Measurements from ENCODE around the gene PALM. TPM values are rescaled to one million over a fixed set of nuclear protein-coding genes. Genes with fewer than 3 reads are reported as not detected.

Gene PALM
- total RNA-seq, 1 donor from 2014 or later = 13.9 TPM

DNA sequence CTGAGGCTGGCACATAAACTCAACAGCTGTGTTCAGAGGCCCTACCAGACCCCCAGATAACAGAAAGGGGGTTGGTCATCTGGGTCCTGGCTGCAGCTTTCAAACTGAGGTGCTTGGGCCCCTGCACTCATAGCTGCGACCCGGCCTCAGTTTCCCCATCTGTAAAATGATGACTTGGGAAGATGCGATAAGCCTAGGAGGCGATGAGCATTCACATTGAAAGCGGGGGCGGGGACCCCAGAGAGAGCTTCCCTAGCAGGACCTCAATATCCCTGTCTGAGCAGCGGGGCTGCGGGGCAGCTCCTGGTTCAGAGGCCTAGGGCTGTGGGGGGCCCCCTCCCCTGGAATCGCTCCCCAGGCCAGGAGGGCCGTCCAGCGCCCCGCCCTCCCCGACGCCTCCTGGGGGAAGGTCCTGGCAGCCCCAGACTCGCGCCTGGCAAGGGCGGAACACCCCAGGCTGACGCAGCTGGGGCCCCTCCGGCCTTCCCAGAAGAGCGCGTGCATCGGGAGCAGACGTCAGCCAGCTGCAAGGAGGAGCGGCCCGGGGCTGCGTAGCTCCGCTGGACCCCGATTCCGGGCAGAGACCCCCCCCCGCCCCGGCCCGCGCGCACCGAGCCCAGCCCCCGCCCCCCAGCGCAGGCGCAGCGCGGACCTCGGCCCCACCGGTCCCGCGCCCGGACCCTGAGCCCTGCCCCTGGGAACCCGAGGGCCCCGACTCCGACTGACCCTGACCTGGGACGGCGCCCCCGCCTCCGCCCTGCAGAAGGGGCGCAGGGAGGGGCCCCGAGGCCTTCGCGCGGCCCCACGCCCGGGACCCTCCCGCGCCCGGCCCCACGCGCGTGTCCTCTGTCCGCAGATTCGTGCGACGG lies 29.1 kb upstream of the PALM start:
- H3K9me3 Mint-ChIP-seq = no peaks in the 10 kb centered on the region
- H3K27me3 Mint-ChIP-seq (ENCODE audit: insufficient read depth, low read depth) = peaks cover 14% of the 10 kb centered on the region
- H3K4me1 Mint-ChIP-seq = peaks cover 9% of the 10 kb centered on the region
- H3K4me3 Mint-ChIP-seq = peak overlapping the region; percentile 84
- peaks cover 44% of the 10 kb centered on the region for H3K27me3 ChIP-seq
- no peak overlapping the region for H3K27ac Mint-ChIP-seq
- H3K9me3 ChIP-seq (ENCODE audit: low read depth) = no peaks in the 10 kb centered on the region
- H3K79me2 ChIP-seq (ENCODE audit: low read depth) = no peaks in the 10 kb centered on the region
- H3K4me1 ChIP-seq = peaks cover 7% of the 10 kb centered on the region
- DNase-seq (ENCODE audit: low spot score) = peak; percentile 76
- peak overlapping the region; percentile 91 for H3K4me2 ChIP-seq
- peaks cover 26% of the 10 kb centered on the region for H4K20me1 ChIP-seq (ENCODE audit: low read depth)
- H3F3A ChIP-seq (ENCODE audit: low read depth) = peaks cover 27% of the 10 kb centered on the region
- H2AFZ ChIP-seq (replicated peaks) = no peak overlapping the region
- peak overlapping the region; percentile 93 for H3K4me3 ChIP-seq
- no peaks in the 10 kb centered on the region for H3K36me3 Mint-ChIP-seq
- no peak overlapping the region for H3K27ac ChIP-seq
- H3K36me3 ChIP-seq = no peaks in the 10 kb centered on the region
- TF ChIP-seq EZH2 (IDR thresholded peaks at IDR 0.05) (peak; percentile 35), CTCF (IDR thresholded peaks at IDR 0.05) (no peak), EZH2phosphoT487 (IDR thresholded peaks at IDR 0.05) (no peak)
- H3K9ac ChIP-seq = no peak overlapping the region

- H3K27me3 ChIP-seq = peaks cover 36% of the 10 kb centered on the region
- Mint-ChIP-seq H3K4me3 (peak overlapping the region; percentile 95), H3K4me1 (peaks cover 4% of the 10 kb centered on the region), H3K27ac (peak overlapping the region; percentile 98), H3K36me3 (no peaks in the 10 kb centered on the region), H3K27me3 (ENCODE audit: insufficient read depth, low read depth) (peaks cover 10% of the 10 kb centered on the region), H3K9me3 (no peaks in the 10 kb centered on the region)
- peaks cover 24% of the 10 kb centered on the region for H3F3A ChIP-seq (ENCODE audit: low read depth)
- H3K9me3 ChIP-seq (ENCODE audit: low read depth) = no peaks in the 10 kb centered on the region
- peaks cover 26% of the 10 kb centered on the region for H4K20me1 ChIP-seq (ENCODE audit: low read depth)
- peak overlapping the region; percentile 91 for H3K4me2 ChIP-seq
- H3K36me3 ChIP-seq = no peaks in the 10 kb centered on the region
- peak; percentile 99 for DNase-seq (ENCODE audit: low spot score)
- no peak overlapping the region for H3K9ac ChIP-seq
- H3K4me1 ChIP-seq = peaks cover 7% of the 10 kb centered on the region
- H3K79me2 ChIP-seq (ENCODE audit: low read depth) = no peaks in the 10 kb centered on the region
- H3K27ac ChIP-seq = no peak overlapping the region
- TF ChIP-seq EZH2phosphoT487 (IDR thresholded peaks at IDR 0.05) = no peak
- peak; percentile 55 for TF ChIP-seq CTCF (IDR thresholded peaks at IDR 0.05)
- peak overlapping the region; percentile 54 for H2AFZ ChIP-seq (replicated peaks)
- peak overlapping the region; percentile 93 for H3K4me3 ChIP-seq
Measured at GRCh38 chr19:680287-681028, 28.3 kb upstream of the PALM start.

DNA sequence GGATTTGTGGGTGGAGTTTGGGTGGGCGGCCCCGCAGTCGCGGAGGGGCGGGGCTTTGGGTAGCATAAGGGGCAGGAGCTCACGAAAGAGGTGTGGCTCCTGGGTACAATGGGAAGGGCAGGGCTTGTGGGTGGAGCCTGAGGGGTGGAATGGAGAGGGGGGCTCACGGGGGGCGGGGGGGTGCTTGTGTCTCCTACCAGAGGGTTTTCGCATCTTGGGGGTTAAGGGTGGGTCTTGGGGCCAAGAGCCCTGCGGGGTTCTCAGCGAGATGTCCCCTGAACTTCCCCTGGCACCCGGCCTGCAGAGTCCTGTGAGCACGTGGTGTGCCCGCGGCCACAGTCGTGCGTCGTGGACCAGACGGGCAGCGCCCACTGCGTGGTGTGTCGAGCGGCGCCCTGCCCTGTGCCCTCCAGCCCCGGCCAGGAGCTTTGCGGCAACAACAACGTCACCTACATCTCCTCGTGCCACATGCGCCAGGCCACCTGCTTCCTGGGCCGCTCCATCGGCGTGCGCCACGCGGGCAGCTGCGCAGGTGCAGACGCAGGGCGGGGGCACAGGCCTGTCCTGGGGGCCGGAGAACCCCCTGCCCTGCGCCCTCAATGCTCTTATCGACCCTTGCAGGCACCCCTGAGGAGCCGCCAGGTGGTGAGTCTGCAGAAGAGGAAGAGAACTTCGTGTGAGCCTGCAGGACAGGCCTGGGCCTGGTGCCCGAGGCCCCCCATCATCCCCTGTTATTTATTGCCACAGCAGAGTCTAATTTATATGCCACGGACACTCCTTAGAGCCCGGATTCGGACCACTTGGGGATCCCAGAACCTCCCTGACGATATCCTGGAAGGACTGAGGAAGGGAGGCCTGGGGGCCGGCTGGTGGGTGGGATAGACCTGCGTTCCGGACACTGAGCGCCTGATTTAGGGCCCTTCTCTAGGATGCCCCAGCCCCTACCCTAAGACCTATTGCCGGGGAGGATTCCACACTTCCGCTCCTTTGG lies 27.4 kb upstream of the PALM start:
- peaks cover 6% of the 10 kb centered on the region for H3K27me3 Mint-ChIP-seq (ENCODE audit: insufficient read depth, low read depth)
- Histone ChIP-seq H3K4me1 (peaks cover 7% of the 10 kb centered on the region), H3K27ac (no peak overlapping the region), H3K4me3 (peak overlapping the region; percentile 49), H3K79me2 (ENCODE audit: low read depth) (no peaks in the 10 kb centered on the region), H3F3A (ENCODE audit: low read depth) (peaks cover 19% of the 10 kb centered on the region), H3K9ac (no peak overlapping the region), H3K27me3 (peaks cover 27% of the 10 kb centered on the region), H2AFZ (replicated peaks) (no peak overlapping the region), H3K4me2 (peak overlapping the region; percentile 64), H3K36me3 (no peaks in the 10 kb centered on the region), H3K9me3 (ENCODE audit: low read depth) (no peaks in the 10 kb centered on the region), H4K20me1 (ENCODE audit: low read depth) (peaks cover 26% of the 10 kb centered on the region)
- peaks cover 6% of the 10 kb centered on the region for H3K4me1 Mint-ChIP-seq
- H3K4me3 Mint-ChIP-seq = peak overlapping the region; percentile 95
- no peaks in the 10 kb centered on the region for H3K36me3 Mint-ChIP-seq
- DNase-seq (ENCODE audit: low spot score) = peak; percentile 94
- peak overlapping the region; percentile 98 for H3K27ac Mint-ChIP-seq
- TF ChIP-seq CTCF (IDR thresholded peaks at IDR 0.05) (no peak), EZH2 (IDR thresholded peaks at IDR 0.05) (no peak), EZH2phosphoT487 (IDR thresholded peaks at IDR 0.05) (no peak)
- no peaks in the 10 kb centered on the region for H3K9me3 Mint-ChIP-seq
